Measurements from ENCODE around the gene CYP3A5.
"Not testable (repeated sequence)": the region's sequence is repeated elsewhere in the genome, so short reads cannot be mapped to it uniquely, and the experiment has no call there.

GRCh38 chr7:99654626-99655025 lies 25.2 kb downstream of the CYP3A5 start:
- not testable (repeated sequence) for TF ChIP-seq CTCF (conservative IDR thresholded peaks at IDR 0.05; ENCODE audit: low read depth, low read length); EZH2phosphoT487 (IDR thresholded peaks at IDR 0.05; ENCODE audit: borderline replicate concordance, low read length); EZH2 (IDR thresholded peaks at IDR 0.05; ENCODE audit: low read length, unreplicated experiment)

Data from PC-3 (cell line).